GM12874 (cell line): ENCODE data around the gene NDUFV3.

Experiments
- CTCF ChIP-seq: IDR thresholded peaks from 2 replicates; pipeline ENCODE4 v1.5.1; 2011; ENCODE audit warnings: low read depth, mild to moderate bottlenecking, control low read depth, low read length, moderate library complexity; ENCODE audit not compliant: insufficient read depth

The NDUFV3 gene

GRCh38 chr21:42880352-42880751 is 12.8 kb upstream of the NDUFV3 start:
- TF ChIP-seq CTCF: no peak

GRCh38 chr21:42883921-42884320 is 9.2 kb upstream of the NDUFV3 start:
- TF ChIP-seq CTCF: no peak

- TF ChIP-seq CTCF: no peak
Measured at GRCh38 chr21:42887326-42887725, 5.8 kb upstream of the NDUFV3 start.

GRCh38 chr21:42892582-42892930 is 553 bp upstream of the NDUFV3 start:
- TF ChIP-seq CTCF: no peak

GRCh38 chr21:42900446-42900845 is 7.3 kb downstream of the NDUFV3 start:
- TF ChIP-seq CTCF: no peak

- TF ChIP-seq CTCF: no peak
Measured at GRCh38 chr21:42903817-42904216, 10.7 kb downstream of the NDUFV3 start.

- TF ChIP-seq CTCF: no peak
Measured at GRCh38 chr21:42905195-42905594, 12.1 kb downstream of the NDUFV3 start.

- TF ChIP-seq CTCF: no peak
Measured at GRCh38 chr21:42906233-42906632, 13.1 kb downstream of the NDUFV3 start.
